Fibroblast of mammary gland (primary cell): ENCODE data around the gene SYPL1.

Source experiments
- DNase-seq: peaks from one replicate; pipeline ENCODE4 v3.0.0-alpha.2; 2010; ENCODE audit warnings: low read depth
- H3K4me3 ChIP-seq: 2 replicates; pipeline ENCODE4 v1.5.1; 2011; ENCODE audit warnings: low read depth, mild to moderate bottlenecking, low read length, moderate library complexity; ENCODE audit not compliant: control insufficient read depth
- TF ChIP-seq, protein P1 (sequence below): conservative IDR thresholded peaks from 2 replicates; pipeline ENCODE4 v1.5.1; 2011; ENCODE audit warnings: low read depth, low read length, inconsistent platforms; ENCODE audit not compliant: control insufficient read depth, insufficient read depth

SYPL1 gene

GRCh38 chr7:106063692-106064091 is 48.4 kb downstream of the SYPL1 start:
- no peak for DNase-seq
- TF ChIP-seq, protein P1, sequence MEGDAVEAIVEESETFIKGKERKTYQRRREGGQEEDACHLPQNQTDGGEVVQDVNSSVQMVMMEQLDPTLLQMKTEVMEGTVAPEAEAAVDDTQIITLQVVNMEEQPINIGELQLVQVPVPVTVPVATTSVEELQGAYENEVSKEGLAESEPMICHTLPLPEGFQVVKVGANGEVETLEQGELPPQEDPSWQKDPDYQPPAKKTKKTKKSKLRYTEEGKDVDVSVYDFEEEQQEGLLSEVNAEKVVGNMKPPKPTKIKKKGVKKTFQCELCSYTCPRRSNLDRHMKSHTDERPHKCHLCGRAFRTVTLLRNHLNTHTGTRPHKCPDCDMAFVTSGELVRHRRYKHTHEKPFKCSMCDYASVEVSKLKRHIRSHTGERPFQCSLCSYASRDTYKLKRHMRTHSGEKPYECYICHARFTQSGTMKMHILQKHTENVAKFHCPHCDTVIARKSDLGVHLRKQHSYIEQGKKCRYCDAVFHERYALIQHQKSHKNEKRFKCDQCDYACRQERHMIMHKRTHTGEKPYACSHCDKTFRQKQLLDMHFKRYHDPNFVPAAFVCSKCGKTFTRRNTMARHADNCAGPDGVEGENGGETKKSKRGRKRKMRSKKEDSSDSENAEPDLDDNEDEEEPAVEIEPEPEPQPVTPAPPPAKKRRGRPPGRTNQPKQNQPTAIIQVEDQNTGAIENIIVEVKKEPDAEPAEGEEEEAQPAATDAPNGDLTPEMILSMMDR = no peak
- no peak overlapping the region for H3K4me3 ChIP-seq

DNA sequence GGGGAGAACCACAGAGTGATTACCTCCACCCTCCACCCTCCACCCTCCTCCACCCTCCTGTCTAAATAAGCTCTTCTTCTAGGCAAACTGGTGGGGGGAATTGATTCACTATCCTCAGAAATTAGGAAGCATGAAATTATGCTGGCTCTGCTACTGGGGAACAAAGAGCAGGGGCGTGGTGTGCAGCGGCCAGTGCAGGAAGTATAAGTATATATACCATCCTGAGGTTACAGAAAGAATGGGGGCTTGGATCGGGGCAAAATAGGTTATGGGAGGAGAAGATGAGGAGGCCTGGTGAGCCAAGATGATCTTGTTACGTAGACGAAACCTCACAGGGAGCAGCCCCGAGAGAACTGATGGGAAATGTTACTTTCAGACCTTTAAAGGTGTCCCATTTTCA is 49.1 kb downstream of the SYPL1 start:
- TF ChIP-seq, protein P1 = no peak
- H3K4me3 ChIP-seq = no peak overlapping the region
- no peak for DNase-seq

GRCh38 chr7:106062521-106062931 is 49.6 kb downstream of the SYPL1 start:
- no peak for DNase-seq
- TF ChIP-seq, protein P1 = no peak
- no peak overlapping the region for H3K4me3 ChIP-seq

DNA sequence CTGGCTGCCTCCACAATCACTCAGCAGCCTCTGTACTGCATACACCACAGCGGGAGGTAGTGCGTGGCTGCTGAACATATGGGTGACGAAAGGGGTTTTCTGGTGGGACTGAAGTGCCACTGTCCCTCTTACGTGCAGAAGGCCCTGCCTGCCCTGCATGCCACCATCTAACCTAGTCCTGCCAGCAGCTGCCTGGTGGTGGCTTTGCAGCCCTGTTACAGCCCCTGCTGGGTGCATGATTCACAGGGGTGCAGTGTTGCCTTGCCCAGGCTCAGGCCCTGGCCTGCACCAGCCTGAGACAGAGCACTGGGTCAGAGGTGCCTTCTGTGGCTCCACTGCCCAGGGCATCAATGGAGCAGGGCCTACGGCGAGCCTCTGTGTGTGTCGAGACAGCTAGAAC is 50.1 kb downstream of the SYPL1 start:
- no peak overlapping the region for H3K4me3 ChIP-seq
- TF ChIP-seq, protein P1 = no peak
- no peak for DNase-seq

DNA sequence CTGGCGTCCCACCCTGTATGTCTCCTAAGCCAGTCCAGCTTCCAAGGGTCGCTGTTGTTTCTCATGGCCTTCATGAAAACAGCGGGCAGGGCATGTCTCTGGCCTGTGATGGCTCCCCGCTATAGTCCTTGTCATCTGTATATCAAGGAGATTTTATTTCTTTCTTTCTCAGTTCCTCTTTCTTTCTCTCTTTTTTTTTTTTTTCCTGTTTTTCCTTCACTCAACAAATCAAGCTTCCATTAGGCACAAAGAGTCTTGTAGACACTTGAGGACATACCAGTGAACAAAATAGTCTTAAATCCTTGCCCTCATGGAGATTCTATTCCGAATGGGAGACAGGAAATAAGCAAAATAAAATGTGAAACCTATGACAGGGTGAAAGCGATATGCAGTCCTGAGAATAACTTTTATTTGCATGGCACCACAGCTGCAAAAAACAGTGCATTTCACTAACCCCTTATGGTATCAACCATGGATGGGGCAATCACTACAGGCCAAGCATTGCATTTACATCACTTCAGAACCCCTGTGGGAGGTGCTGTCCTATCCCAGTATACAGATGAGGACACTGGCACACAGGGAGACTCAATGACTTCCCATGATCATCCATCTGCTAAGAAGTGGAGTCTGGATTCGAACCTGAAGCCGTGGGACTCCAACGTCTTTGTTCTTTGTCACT is 50.7 kb downstream of the SYPL1 start:
- TF ChIP-seq, protein P1 = no peak
- DNase-seq = no peak
- H3K4me3 ChIP-seq = no peak overlapping the region

DNA sequence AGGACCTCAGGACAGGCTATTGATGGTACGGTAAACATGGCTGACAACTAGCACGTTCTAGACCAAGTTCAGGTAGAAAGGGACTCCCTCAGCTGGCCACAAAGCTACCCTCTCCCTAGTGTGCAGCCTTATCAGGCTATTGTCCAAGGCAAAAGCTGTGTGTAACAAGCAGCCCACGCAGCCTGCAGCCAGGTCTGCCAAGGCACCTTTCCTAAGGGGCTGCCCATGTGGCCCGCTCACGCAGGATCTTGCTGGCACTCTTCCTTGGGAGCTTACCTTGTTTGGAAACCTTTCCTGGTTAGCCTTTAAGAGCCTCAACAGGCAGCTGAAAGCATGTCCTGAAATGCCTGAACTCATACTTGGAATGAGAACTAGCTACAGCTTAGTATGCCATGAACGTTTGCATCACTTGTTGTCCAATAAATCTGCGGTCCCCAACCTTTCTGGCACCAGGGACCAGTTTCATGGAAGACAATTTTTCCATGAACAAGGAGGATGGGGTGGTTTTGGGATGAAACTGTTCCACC is 51.7 kb downstream of the SYPL1 start:
- no peak for DNase-seq
- H3K4me3 ChIP-seq = no peak overlapping the region
- TF ChIP-seq, protein P1 = no peak
